MG63 (cell line): ENCODE data around the gene MYADM. TPM values are rescaled to one million over a fixed set of nuclear protein-coding genes. Genes with fewer than 3 reads are reported as not detected.
A peak's percentile ranks its signal among the peaks of the same experiment; 100 is the strongest.

Source experiments
- DNase-seq: peaks from one replicate; pipeline ENCODE4 v3.0.0-alpha.2; 2020
- H3K27me3 ChIP-seq: fragments of 250-450 bp; sonication (Bioruptor Pico); 2 replicates; pipeline ENCODE4 v1.5.1; 2020; ENCODE audit warnings: mild to moderate bottlenecking, moderate library complexity
- H3K36me3 ChIP-seq: fragments of 250-450 bp; sonication (Bioruptor Pico); 2 replicates; pipeline ENCODE4 v1.5.1; 2020; ENCODE audit warnings: mild to moderate bottlenecking, moderate library complexity
- H3K4me3 ChIP-seq: fragments of 250-450 bp; sonication (Bioruptor Pico); 2 replicates; pipeline ENCODE4 v1.5.1; 2020; ENCODE audit warnings: mild to moderate bottlenecking, moderate library complexity
- H3K9me3 ChIP-seq: fragments of 250-450 bp; sonication (Bioruptor Pico); 2 replicates; pipeline ENCODE4 v1.5.1; 2020; ENCODE audit warnings: mild to moderate bottlenecking, moderate library complexity
- total RNA-seq: library from RNA; depleted of rRNA; stranded (reverse); fragments of >200 nt; shearing (Covaris generic); gene quantifications from 2 replicates; pipeline ENCODE4 v1.2.3, GENCODE V29; 2014; ENCODE audit warnings: low replicate concordance

The MYADM gene
- total RNA-seq, 1 experiment from 2014 or later: 8.3 TPM

DNA sequence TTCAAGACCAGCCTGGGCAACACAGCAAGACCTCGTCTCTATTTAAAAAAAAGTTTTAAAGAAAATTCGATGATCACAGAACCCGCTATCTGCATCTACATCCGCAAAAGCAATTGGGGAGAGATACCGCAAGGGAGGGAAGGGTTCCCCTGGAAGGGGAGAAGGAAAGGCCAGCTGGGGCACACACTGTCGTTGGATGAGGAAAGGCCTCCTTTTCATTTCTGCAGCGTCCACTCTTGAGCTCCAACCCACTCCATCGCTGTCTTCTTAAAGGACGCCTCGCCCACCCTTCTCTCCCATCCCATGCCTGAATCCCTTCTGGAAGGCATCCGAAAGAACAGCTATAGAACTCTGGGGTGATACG lies 11.1 kb downstream of the MYADM start:
- Histone ChIP-seq H3K4me3 (peak overlapping the region; percentile 48), H3K36me3 (peaks cover 21% of the 10 kb centered on the region), H3K9me3 (no peaks in the 10 kb centered on the region), H3K27me3 (peaks cover 33% of the 10 kb centered on the region)
- no peak for DNase-seq

DNA sequence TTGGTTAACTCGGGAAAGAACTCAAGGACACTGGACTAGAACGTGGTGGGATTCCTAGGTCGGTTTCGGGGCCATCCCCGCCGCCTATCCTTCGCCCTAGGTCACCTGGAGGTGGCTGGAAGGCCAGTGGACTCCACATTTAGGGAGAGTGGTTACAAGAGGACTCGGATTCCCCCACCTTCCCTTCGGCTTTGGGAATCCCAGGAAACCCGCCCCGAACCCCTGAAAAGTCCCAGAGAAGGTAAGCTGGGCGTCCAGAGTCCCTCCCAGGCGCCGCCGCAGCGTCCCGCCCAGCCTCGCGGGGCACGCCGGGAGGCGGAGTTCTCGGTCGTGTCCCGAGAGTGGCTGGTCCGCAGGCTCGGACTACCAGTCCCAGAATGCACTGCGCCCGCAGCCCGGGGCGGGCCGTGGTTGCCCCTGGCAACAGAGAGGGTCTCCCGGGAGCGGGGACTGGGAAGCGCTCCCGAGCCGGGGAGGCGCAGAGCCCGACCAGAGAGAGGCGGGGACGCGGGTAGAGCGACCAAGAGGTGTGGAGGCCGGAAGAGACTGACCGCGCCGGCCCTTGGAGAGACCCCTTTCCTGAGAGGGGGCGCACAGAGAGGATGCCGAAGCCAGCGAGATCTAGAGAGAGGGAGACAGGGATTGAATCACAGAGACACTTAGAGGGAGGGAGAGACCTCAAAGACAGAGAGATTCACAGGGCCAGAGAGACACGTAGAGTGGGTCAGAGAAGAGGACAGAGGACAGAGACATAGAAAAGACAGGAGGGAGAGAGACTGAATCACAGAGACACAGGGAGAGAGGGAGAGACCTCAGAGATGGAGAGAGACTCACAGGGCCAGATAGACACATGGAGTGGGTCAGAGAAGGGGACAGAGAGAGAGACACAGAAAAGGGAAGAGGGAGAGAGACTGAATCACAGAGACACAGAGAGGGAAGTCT lies 11.7 kb downstream of the MYADM start:
- Histone ChIP-seq H3K27me3 (peaks cover 39% of the 10 kb centered on the region), H3K4me3 (peak overlapping the region; percentile 48), H3K9me3 (no peaks in the 10 kb centered on the region), H3K36me3 (peaks cover 14% of the 10 kb centered on the region)
- peak; percentile 88 for DNase-seq

GRCh38 chr19:53880711-53881481 lies 13.2 kb downstream of the MYADM start:
- peaks cover 53% of the 10 kb centered on the region for H3K27me3 ChIP-seq
- H3K4me3 ChIP-seq: peak overlapping the region; percentile 24; the same call in 1 of the 2 replicates
- DNase-seq: no peak
- no peaks in the 10 kb centered on the region for H3K9me3 ChIP-seq
- H3K36me3 ChIP-seq: peaks cover 7% of the 10 kb centered on the region

- no peak for DNase-seq
- Histone ChIP-seq H3K27me3 (peaks cover 56% of the 10 kb centered on the region), H3K4me3 (peak within 1 kb of the TSS; percentile 24), H3K36me3 (peaks cover under 1% of the 10 kb centered on the region), H3K9me3 (no peaks in the 10 kb centered on the region)
Measured at GRCh38 chr19:53881482-53882390, 14.1 kb downstream of the MYADM start, which contains the start of gene PRKCG. Gene PRKCG (plus strand): TSS chr19:53882197. CDS start chr19:53882495, 298 bp downstream.

DNA sequence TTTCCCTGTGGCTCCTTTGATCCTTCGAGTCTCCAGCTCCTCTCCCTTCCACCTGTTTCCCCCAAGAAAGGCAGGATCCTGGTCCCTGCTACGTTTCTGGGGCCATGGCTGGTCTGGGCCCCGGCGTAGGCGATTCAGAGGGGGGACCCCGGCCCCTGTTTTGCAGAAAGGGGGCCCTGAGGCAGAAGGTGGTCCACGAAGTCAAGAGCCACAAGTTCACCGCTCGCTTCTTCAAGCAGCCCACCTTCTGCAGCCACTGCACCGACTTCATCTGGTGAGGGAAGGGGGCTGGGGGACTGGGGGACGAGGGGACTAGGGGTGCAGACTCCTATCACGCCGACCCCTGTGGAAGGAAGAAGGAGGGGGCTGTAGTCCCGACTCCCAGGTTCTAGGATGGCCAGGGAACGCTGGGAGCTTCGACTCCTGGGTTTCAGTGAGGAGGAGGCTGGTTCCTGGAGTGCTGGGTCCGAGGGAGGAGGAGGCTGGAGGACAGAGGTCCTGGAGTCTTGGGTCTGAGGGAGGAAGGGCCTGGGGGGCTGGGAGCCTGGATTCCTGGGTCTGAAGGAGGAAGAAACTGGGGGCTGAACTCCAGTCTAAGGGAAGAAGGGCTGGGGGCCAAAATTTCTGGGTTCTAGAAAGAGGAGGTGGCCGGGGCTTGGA lies 14.8 kb downstream of the MYADM start:
- DNase-seq: no peak
- Histone ChIP-seq H3K36me3 (no peaks in the 10 kb centered on the region), H3K4me3 (peak overlapping the region; percentile 24; the same call in 1 of the 2 replicates), H3K9me3 (no peaks in the 10 kb centered on the region), H3K27me3 (peaks cover 56% of the 10 kb centered on the region)

- peaks cover 56% of the 10 kb centered on the region for H3K27me3 ChIP-seq
- H3K9me3 ChIP-seq: no peaks in the 10 kb centered on the region
Measured at GRCh38 chr19:53883231-53883661, 15.6 kb downstream of the MYADM start.

DNA sequence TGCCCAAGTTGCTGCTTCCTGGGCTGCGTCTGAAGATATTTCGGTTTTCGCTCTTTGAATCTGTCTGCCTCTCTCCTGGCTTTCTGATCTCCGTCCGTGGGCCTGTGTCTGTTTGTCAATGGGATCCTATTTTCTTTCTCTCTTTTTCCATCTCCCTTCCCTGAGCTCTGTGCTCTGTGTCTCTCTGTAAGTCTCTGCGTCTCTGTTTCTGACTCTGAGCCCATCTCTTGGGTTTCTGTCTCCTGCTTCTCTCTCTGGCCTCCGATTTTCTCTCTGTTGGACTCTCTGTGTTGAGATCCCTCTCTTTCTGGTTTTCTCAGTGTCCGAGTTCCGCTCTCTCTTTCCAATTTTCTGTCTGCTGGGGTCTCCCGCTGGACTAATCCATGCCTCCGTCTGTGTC lies 16.1 kb downstream of the MYADM start:
- DNase-seq: no peak
- H3K4me3 ChIP-seq: no peak overlapping the region
- no peaks in the 10 kb centered on the region for H3K9me3 ChIP-seq
- peaks cover 56% of the 10 kb centered on the region for H3K27me3 ChIP-seq
- no peaks in the 10 kb centered on the region for H3K36me3 ChIP-seq

More at GRCh38 chr19:53883231-53883661, 15.6 kb downstream of the MYADM start:
- H3K36me3 ChIP-seq: no peaks in the 10 kb centered on the region
- DNase-seq: no peak
- no peak overlapping the region for H3K4me3 ChIP-seq

DNA sequence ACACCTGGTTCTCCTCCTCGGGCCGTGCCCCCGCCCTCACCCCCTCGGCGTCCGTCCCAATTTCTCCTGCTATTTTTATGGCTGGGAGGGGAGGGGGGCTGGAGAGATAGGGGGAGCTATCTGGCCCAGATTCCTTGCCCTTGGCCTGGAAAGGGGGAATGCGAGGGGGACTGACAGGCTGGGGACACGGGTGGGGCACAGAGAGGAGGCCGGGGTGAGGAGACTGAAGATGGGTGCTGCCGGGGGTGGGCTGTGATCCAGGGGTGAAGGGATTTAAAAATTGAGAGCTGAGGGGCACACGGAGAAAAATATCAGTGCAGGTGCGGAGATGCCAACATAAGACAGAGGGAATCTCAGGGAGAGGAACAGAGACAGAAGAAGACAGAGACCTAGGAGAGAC lies 16.6 kb downstream of the MYADM start:
- H3K27me3 ChIP-seq: peaks cover 56% of the 10 kb centered on the region
- no peaks in the 10 kb centered on the region for H3K36me3 ChIP-seq
- H3K4me3 ChIP-seq: no peak overlapping the region
- DNase-seq: no peak
- H3K9me3 ChIP-seq: no peaks in the 10 kb centered on the region

DNA sequence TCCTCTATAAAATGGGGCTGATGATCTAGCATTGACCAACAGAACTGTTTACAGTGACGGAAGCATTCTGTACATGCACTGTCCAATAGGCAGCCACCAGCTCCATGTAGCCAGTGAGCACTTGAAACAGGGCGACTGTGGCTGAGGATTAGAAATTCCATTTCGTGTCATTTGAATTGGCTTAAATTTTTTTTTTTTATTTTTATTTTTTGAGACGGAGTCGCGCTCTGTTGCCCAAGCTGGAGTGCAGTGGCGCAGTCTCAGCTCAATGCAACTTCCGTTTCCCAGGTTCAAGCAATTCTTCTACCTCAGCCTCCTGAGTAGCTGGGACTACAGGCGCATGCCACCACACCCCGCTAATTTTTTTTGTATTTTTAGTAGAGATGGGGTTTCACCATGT lies 17.4 kb downstream of the MYADM start:
- Histone ChIP-seq H3K4me3 (no peak overlapping the region), H3K27me3 (peaks cover 49% of the 10 kb centered on the region), H3K36me3 (no peaks in the 10 kb centered on the region), H3K9me3 (no peaks in the 10 kb centered on the region)
- DNase-seq: no peak

DNA sequence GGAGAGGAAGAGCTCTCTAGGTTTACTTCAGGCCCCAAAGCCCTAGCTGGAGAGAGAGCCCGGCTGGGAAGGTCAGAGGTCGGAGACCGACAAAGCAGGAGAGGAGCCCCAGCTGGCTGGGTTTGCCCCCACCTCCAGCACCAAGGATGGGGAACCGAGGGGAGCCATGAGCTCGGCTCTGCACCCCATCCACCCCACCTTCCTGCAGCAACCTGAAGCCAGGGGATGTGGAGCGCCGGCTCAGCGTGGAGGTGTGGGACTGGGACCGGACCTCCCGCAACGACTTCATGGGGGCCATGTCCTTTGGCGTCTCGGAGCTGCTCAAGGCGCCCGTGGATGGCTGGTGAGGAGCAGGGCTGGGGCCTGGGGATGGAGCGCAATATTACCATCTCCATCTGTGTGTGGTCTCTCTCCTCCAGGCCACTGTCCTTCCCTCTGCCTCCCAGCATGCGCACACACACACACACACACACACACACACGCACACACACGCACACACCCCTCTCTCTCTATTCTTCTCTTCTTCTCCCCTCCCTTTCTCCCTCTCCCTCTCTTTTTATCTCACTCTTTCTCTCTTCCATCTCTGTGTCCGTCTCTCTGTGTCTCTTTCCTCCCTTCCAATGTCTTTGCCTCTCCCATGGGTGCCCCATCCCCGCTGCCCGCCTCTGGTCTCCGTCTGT lies 24.8 kb downstream of the MYADM start:
- Histone ChIP-seq H3K4me3 (no peak overlapping the region), H3K36me3 (no peaks in the 10 kb centered on the region), H3K9me3 (no peaks in the 10 kb centered on the region), H3K27me3 (peaks cover 40% of the 10 kb centered on the region)
- no peak for DNase-seq

- Histone ChIP-seq H3K9me3 (no peaks in the 10 kb centered on the region), H3K27me3 (peaks cover 43% of the 10 kb centered on the region), H3K36me3 (no peaks in the 10 kb centered on the region), H3K4me3 (no peak overlapping the region)
- DNase-seq: no peak
Measured at GRCh38 chr19:53892981-53893325, 25.3 kb downstream of the MYADM start.

- Histone ChIP-seq H3K4me3 (no peak overlapping the region), H3K27me3 (peaks cover 50% of the 10 kb centered on the region), H3K9me3 (no peaks in the 10 kb centered on the region), H3K36me3 (no peaks in the 10 kb centered on the region)
- no peak for DNase-seq
Measured at GRCh38 chr19:53894707-53895106, 27.0 kb downstream of the MYADM start.

- Histone ChIP-seq H3K27me3 (peaks cover 50% of the 10 kb centered on the region), H3K9me3 (no peaks in the 10 kb centered on the region), H3K36me3 (no peaks in the 10 kb centered on the region), H3K4me3 (no peak overlapping the region)
- DNase-seq: no peak
Measured at GRCh38 chr19:53896682-53897081, 29.0 kb downstream of the MYADM start.

- H3K4me3 ChIP-seq: no peak overlapping the region
- H3K9me3 ChIP-seq: no peaks in the 10 kb centered on the region
- no peak for DNase-seq
- H3K27me3 ChIP-seq: peaks cover 43% of the 10 kb centered on the region
- H3K36me3 ChIP-seq: no peaks in the 10 kb centered on the region
Measured at GRCh38 chr19:53897459-53897858, 29.8 kb downstream of the MYADM start.

- H3K36me3 ChIP-seq: no peaks in the 10 kb centered on the region
- 0 out of 2 replicates have a peak, but pooled peaks cover 2% of the 10 kb centered on the region for H3K9me3 ChIP-seq
- no peak for DNase-seq
- peaks cover 40% of the 10 kb centered on the region for H3K27me3 ChIP-seq
- no peak overlapping the region for H3K4me3 ChIP-seq
Measured at GRCh38 chr19:53898166-53898565, 30.5 kb downstream of the MYADM start.
